Measurements from ENCODE around the gene FAM83F.

- TF ChIP-seq CTCF (conservative IDR thresholded peaks at IDR 0.05 in 1 of 2, IDR thresholded peaks at IDR 0.05 in 1 of 2; ENCODE audit: low read depth in 1 of 2, low read length in 2 of 2) (no peak), EZH2 (IDR thresholded peaks at IDR 0.05; ENCODE audit: low read length, missing control alignments) (no peak)
Measured at GRCh38 chr22:40022536-40023240, 27.9 kb downstream of the FAM83F start.
